GM23338 (cell line): ENCODE data around the gene SLC22A5. TPM values are rescaled to one million over a fixed set of nuclear protein-coding genes. Genes with fewer than 3 reads are reported as not detected.

Experiments used
- ATAC-seq: fragments of 200-7000 bp; cut with Tn5 transposase; 3 replicates; pipeline ENCODE4 v1.9.1; 2020
- DNase-seq: peaks from one replicate; pipeline ENCODE4 v3.0.0-alpha.2; 2015; ENCODE audit warnings: low spot score
- H2AFZ ChIP-seq: fragments of 200-600 bp; sonication (generic); 2 replicates; pipeline ENCODE4 v1.8.0; 2016; ENCODE audit warnings: antibody characterized with exemption, mild to moderate bottlenecking, moderate library complexity
- H3F3A ChIP-seq: fragments of 200-600 bp; sonication (generic); replicated peaks from 2 replicates; pipeline ENCODE4 v1.8.0; 2017; ENCODE audit warnings: antibody characterized with exemption, mixed run types, low read depth
- H3K27ac ChIP-seq: fragments of 200-600 bp; sonication (generic); 2 replicates; pipeline ENCODE4 v1.6.1; 2016; ENCODE audit warnings: low read depth
- H3K27me3 ChIP-seq: fragments of 200-600 bp; sonication (generic); 2 replicates; pipeline ENCODE4 v1.8.0; 2016; ENCODE audit warnings: mild to moderate bottlenecking, mixed run types, moderate library complexity; ENCODE audit not compliant: insufficient read depth
- H3K36me3 ChIP-seq: fragments of 200-600 bp; sonication (generic); 2 replicates; pipeline ENCODE4 v1.8.0; 2016; ENCODE audit warnings: mild to moderate bottlenecking; ENCODE audit not compliant: insufficient read depth
- H3K4me1 ChIP-seq: fragments of 200-600 bp; sonication (generic); 2 replicates; pipeline ENCODE4 v1.8.0; 2016; ENCODE audit warnings: mild to moderate bottlenecking, moderate library complexity; ENCODE audit not compliant: insufficient read depth
- H3K4me2 ChIP-seq: fragments of 200-600 bp; sonication (generic); 2 replicates; pipeline ENCODE4 v1.7.1; 2017; ENCODE audit warnings: mixed run types
- H3K4me3 ChIP-seq: fragments of 200-600 bp; sonication (generic); 2 replicates; pipeline ENCODE4 v1.6.1; 2016; ENCODE audit warnings: mixed run types
- H3K79me2 ChIP-seq: fragments of 200-600 bp; sonication (generic); replicated peaks from 2 replicates; pipeline ENCODE4 v1.8.0; 2017; ENCODE audit warnings: mild to moderate bottlenecking; ENCODE audit not compliant: insufficient read depth
- H3K9me2 ChIP-seq: fragments of 200-600 bp; sonication (generic); 2 replicates; pipeline ENCODE4 v1.8.0; 2017; ENCODE audit not compliant: insufficient read depth
- H4K20me1 ChIP-seq: fragments of 200-600 bp; sonication (generic); replicated peaks from 2 replicates; pipeline ENCODE4 v1.8.0; 2017; ENCODE audit warnings: mild to moderate bottlenecking; ENCODE audit not compliant: insufficient read depth
- H3K27ac Mint-ChIP-seq: 2 replicates; pipeline ENCODE4 v1.8.0; 2020; ENCODE audit warnings: inconsistent platforms, mild to moderate bottlenecking, moderate library complexity, mixed read lengths
- H3K27me3 Mint-ChIP-seq: 3 replicates; pipeline ENCODE4 v1.8.0; 2022; ENCODE audit warnings: low read depth, mild to moderate bottlenecking, moderate library complexity, mixed read lengths, inconsistent platforms; ENCODE audit not compliant: insufficient read depth, poor library complexity
- H3K36me3 Mint-ChIP-seq: 3 replicates; pipeline ENCODE4 v1.8.0; 2021; ENCODE audit warnings: low read depth, mild to moderate bottlenecking, inconsistent platforms, moderate library complexity, mixed read lengths
- H3K4me1 Mint-ChIP-seq: 3 replicates; pipeline ENCODE4 v1.8.0; 2020; ENCODE audit warnings: mild to moderate bottlenecking, inconsistent platforms, mixed read lengths
- H3K4me3 Mint-ChIP-seq: 3 replicates; pipeline ENCODE4 v1.8.0; 2021; ENCODE audit warnings: moderate library complexity, mild to moderate bottlenecking, inconsistent platforms, mixed read lengths
- H3K9me3 Mint-ChIP-seq: 3 replicates; pipeline ENCODE4 v1.8.0; 2020; ENCODE audit warnings: moderate library complexity, mild to moderate bottlenecking, inconsistent platforms, mixed read lengths
- CREB1 ChIP-seq: fragments of 250-450 bp; sonication (Bioruptor Pico); IDR thresholded peaks from 2 replicates; pipeline ENCODE4 v1.5.0; 2020; ENCODE audit warnings: low read depth, mild to moderate bottlenecking, moderate library complexity
- CTCF ChIP-seq, 2 experiments: fragments of 200-600 bp in 1 of 2; sonication (generic) in 1 of 2; conservative IDR thresholded peaks; 2 replicates each; pipeline versions ENCODE4 v1.5.1 to v1.6.1; 2016 to 2017; ENCODE audit warnings: antibody characterized with exemption in 2 of 2, low read depth in 2 of 2, mild to moderate bottlenecking in 2 of 2, moderate library complexity in 1 of 2
- EZH2 ChIP-seq: fragments of 200-600 bp; sonication (generic); IDR thresholded peaks from one replicate; pipeline ENCODE4 v1.8.0; 2017; ENCODE audit warnings: antibody characterized with exemption, mild to moderate bottlenecking, low read depth; ENCODE audit not compliant: unreplicated experiment
- EZH2phosphoT487 ChIP-seq: fragments of 200-600 bp; sonication (generic); IDR thresholded peaks from one replicate; pipeline ENCODE4 v1.8.1; 2018; ENCODE audit warnings: antibody characterized with exemption; ENCODE audit not compliant: unreplicated experiment
- JUNB ChIP-seq: IDR thresholded peaks from one replicate; pipeline ENCODE4 v1.6.1; 2016; ENCODE audit warnings: antibody characterized with exemption; ENCODE audit not compliant: unreplicated experiment
- NANOG ChIP-seq: IDR thresholded peaks from 2 replicates; pipeline ENCODE4 v1.6.1; 2016; ENCODE audit warnings: antibody characterized with exemption, borderline replicate concordance
- POLR2AphosphoS5 ChIP-seq: IDR thresholded peaks from 2 replicates; pipeline ENCODE4 v1.6.1; 2016; ENCODE audit warnings: antibody characterized with exemption, low read depth
- REST ChIP-seq: IDR thresholded peaks from one replicate; pipeline ENCODE4 v1.6.1; 2018; ENCODE audit warnings: antibody characterized with exemption; ENCODE audit not compliant: unreplicated experiment
- STAT1 ChIP-seq: IDR thresholded peaks from one replicate; pipeline ENCODE4 v1.6.1; 2016; ENCODE audit warnings: antibody characterized with exemption; ENCODE audit not compliant: unreplicated experiment
- ZNF114 ChIP-seq: fragments of 250-450 bp; sonication (Bioruptor Pico); IDR thresholded peaks from 2 replicates; pipeline ENCODE4 v1.5.0; 2020; ENCODE audit warnings: mild to moderate bottlenecking, moderate library complexity
- ZNF331 ChIP-seq: fragments of 250-450 bp; sonication (Bioruptor Pico); IDR thresholded peaks from 2 replicates; pipeline ENCODE4 v1.5.0; 2020; ENCODE audit warnings: low read depth, mild to moderate bottlenecking, moderate library complexity
- ZNF462 ChIP-seq: fragments of 250-450 bp; sonication (Bioruptor Pico); IDR thresholded peaks from 2 replicates; pipeline ENCODE4 v1.5.0; 2020; ENCODE audit warnings: mild to moderate bottlenecking, moderate library complexity
- polyA plus RNA-seq: library from polyadenylated mRNA; unstranded; fragments of >200 nt; fragmentation: Nextera tagmentation; extraction: Ambion mirVana; gene quantifications from 2 replicates; pipeline ENCODE4 v1.2.1, GENCODE V29; 2016
- total RNA-seq: library from RNA; depleted of rRNA; stranded (reverse); fragments of >200 nt; shearing (Covaris generic); gene quantifications from 2 replicates; pipeline ENCODE4 v1.2.3, GENCODE V29; 2014
- TF ChIP-seq, protein P1 (sequence below): IDR thresholded peaks from 2 replicates; pipeline ENCODE4 v1.6.1; 2016; ENCODE audit warnings: antibody characterized with exemption

SLC22A5 gene
- total and polyA plus RNA-seq, 2 experiments from 2014 or later = 1.9 to 2.4 TPM

- Histone ChIP-seq H3K4me3 (no peak overlapping the region), H3K9me2 (no peaks in the 10 kb centered on the region), H4K20me1 (no peaks in the 10 kb centered on the region), H2AFZ (no peak overlapping the region), H3K36me3 (no peaks in the 10 kb centered on the region), H3K4me1 (no peaks in the 10 kb centered on the region; the same call in 1 of the 2 replicates), H3K79me2 (no peaks in the 10 kb centered on the region), H3K27ac (no peak overlapping the region), H3K4me2 (no peak overlapping the region), H3F3A (no peaks in the 10 kb centered on the region), H3K27me3 (no peaks in the 10 kb centered on the region)
- no peak overlapping the region for H3K4me3 Mint-ChIP-seq
- H3K27ac Mint-ChIP-seq = no peak overlapping the region
- no peak for TF ChIP-seq REST
- TF ChIP-seq STAT1 = no peak
- TF ChIP-seq CTCF (conservative IDR thresholded peaks at IDR 0.05; ENCODE audit: low read depth in 2 of 2) = no peak
- TF ChIP-seq POLR2AphosphoS5 = no peak
- no peak for TF ChIP-seq ZNF331
- TF ChIP-seq CREB1 (CRISPR knock-in tag) = no peak
- TF ChIP-seq JUNB = no peak
- TF ChIP-seq ZNF462 (CRISPR knock-in tag) = no peak
- TF ChIP-seq EZH2phosphoT487 = no peak
- no peak for TF ChIP-seq ZNF114 (CRISPR knock-in tag)
- TF ChIP-seq NANOG = no peak
- TF ChIP-seq EZH2 = no peak
- TF ChIP-seq, protein P1, sequence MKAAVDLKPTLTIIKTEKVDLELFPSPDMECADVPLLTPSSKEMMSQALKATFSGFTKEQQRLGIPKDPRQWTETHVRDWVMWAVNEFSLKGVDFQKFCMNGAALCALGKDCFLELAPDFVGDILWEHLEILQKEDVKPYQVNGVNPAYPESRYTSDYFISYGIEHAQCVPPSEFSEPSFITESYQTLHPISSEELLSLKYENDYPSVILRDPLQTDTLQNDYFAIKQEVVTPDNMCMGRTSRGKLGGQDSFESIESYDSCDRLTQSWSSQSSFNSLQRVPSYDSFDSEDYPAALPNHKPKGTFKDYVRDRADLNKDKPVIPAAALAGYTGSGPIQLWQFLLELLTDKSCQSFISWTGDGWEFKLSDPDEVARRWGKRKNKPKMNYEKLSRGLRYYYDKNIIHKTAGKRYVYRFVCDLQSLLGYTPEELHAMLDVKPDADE = no peak
- H3K36me3 Mint-ChIP-seq = no peaks in the 10 kb centered on the region
- peaks cover 18% of the 10 kb centered on the region for H3K4me1 Mint-ChIP-seq
- ATAC-seq (no peak), DNase-seq (no peak)
- no peaks in the 10 kb centered on the region for H3K9me3 Mint-ChIP-seq
- H3K27me3 Mint-ChIP-seq = peaks cover 4% of the 10 kb centered on the region
These were observed 49.4 kb downstream of the SLC22A5 start for GRCh38 chr5:132418881-132419280.
